NT2/D1 (cell line): ENCODE data around the gene ATP8B1.

Experiments used
- SUZ12 ChIP-seq: IDR thresholded peaks from 2 replicates; pipeline ENCODE4 v1.6.1; 2011; ENCODE audit not compliant: insufficient read length, insufficient read depth; ENCODE audit errors: extremely low read depth
- YY1 ChIP-seq: IDR thresholded peaks from 2 replicates; pipeline ENCODE4 v1.6.1; 2011; ENCODE audit not compliant: insufficient read length, insufficient read depth

GRCh38 chr18:57640236-57640635 is 162.9 kb downstream of the ATP8B1 start:
- no peak for TF ChIP-seq YY1
- no peak for TF ChIP-seq SUZ12
